NCI-H69 (cell line): ENCODE results near the gene TFDP2.
A peak's percentile ranks its signal among the peaks of the same experiment; 100 is the strongest.
"Not testable (repeated sequence)": the region's sequence is repeated elsewhere in the genome, so short reads cannot be mapped to it uniquely, and the experiment has no call there.

Experiments
- DNase-seq: peaks from one replicate; lab custom pipeline; 2025; lab: John Stamatoyannopoulos, UW

TFDP2 gene

GRCh38 chr3:142127941-142128658 lies 21.2 kb downstream of the TFDP2 start:
- no peak for DNase-seq

- DNase-seq, result no peak
These were observed 25.1 kb downstream of the TFDP2 start for GRCh38 chr3:142124243-142124642.

GRCh38 chr3:142120707-142121106 lies 28.6 kb downstream of the TFDP2 start:
- DNase-seq, result no peak

GRCh38 chr3:142118911-142119310 lies 30.4 kb downstream of the TFDP2 start:
- no peak for DNase-seq

- DNase-seq, result no peak
These were observed 32.1 kb downstream of the TFDP2 start for GRCh38 chr3:142117056-142117851.

GRCh38 chr3:142115867-142116668 lies 33.3 kb downstream of the TFDP2 start:
- DNase-seq, result no peak

GRCh38 chr3:142112601-142113000 lies 36.7 kb downstream of the TFDP2 start:
- no peak for DNase-seq

GRCh38 chr3:142106548-142106947 lies 42.8 kb downstream of the TFDP2 start:
- DNase-seq, result peak; percentile 73

- DNase-seq, result no peak
These were observed 43.4 kb downstream of the TFDP2 start for GRCh38 chr3:142105991-142106390.

- peak; percentile 2 for DNase-seq
These were observed 44.6 kb downstream of the TFDP2 start for GRCh38 chr3:142104763-142105162.

- DNase-seq, result no peak
These were observed 50.4 kb downstream of the TFDP2 start for GRCh38 chr3:142098964-142099363.

- no peak for DNase-seq
These were observed 52.1 kb downstream of the TFDP2 start for GRCh38 chr3:142097099-142097843.

- no peak for DNase-seq
These were observed 53.5 kb downstream of the TFDP2 start for GRCh38 chr3:142095841-142096240.

GRCh38 chr3:142088925-142089324 lies 60.4 kb downstream of the TFDP2 start:
- DNase-seq, result not testable (repeated sequence)

GRCh38 chr3:142088522-142088921 lies 60.8 kb downstream of the TFDP2 start:
- DNase-seq, result no peak

GRCh38 chr3:142087676-142088075 lies 61.7 kb downstream of the TFDP2 start:
- no peak for DNase-seq

GRCh38 chr3:142086581-142087090 lies 62.7 kb downstream of the TFDP2 start:
- DNase-seq, result no peak

- DNase-seq, result no peak
These were observed 68.2 kb downstream of the TFDP2 start for GRCh38 chr3:142081178-142081577.

- DNase-seq, result no peak
These were observed 71.4 kb downstream of the TFDP2 start for GRCh38 chr3:142077859-142078500.

GRCh38 chr3:142077155-142077858 lies 72.0 kb downstream of the TFDP2 start:
- DNase-seq, result no peak
